Stimulated activated effector memory CD8-positive, alpha-beta T cell treated with anti-CD3 and anti-CD28 coated beads, Interleukin-12 subunit alpha, Interleukin-12 subunit beta, amount 100 ng/mL, for 72 hours (primary cell): ENCODE measurements around the gene GALNT15.

Experiments
- ATAC-seq: fragments of 150-1000 bp; cut with Tn5 transposase; 2 replicates; pipeline ENCODE4 v1.10.0; 2021
- DNase-seq, 2 donors: peaks; one replicate each; pipeline ENCODE4 v3.0.0; 2021 to 2022; ENCODE audit warnings: low spot score in 2 of 2
- H3K27ac Mint-ChIP-seq: one replicate; pipeline ENCODE4 v1.8.0; 2022; ENCODE audit warnings: mild to moderate bottlenecking, mixed read lengths
- H3K36me3 Mint-ChIP-seq: one replicate; pipeline ENCODE4 v1.8.0; 2022; ENCODE audit warnings: mild to moderate bottlenecking, mixed read lengths
- H3K4me1 Mint-ChIP-seq: one replicate; pipeline ENCODE4 v1.8.0; 2022; ENCODE audit warnings: mixed read lengths
- H3K4me3 Mint-ChIP-seq: one replicate; pipeline ENCODE4 v1.8.0; 2022; ENCODE audit warnings: mild to moderate bottlenecking, mixed read lengths
- H3K9me3 Mint-ChIP-seq: one replicate; pipeline ENCODE4 v1.8.0; 2022; ENCODE audit warnings: mixed read lengths

Gene GALNT15

GRCh38 chr3:16145176-16145575 lies 29.3 kb upstream of the GALNT15 start:
- no peaks in the 10 kb centered on the region for H3K9me3 Mint-ChIP-seq
- ATAC-seq (no peak), DNase-seq (no peak)
- H3K4me3 Mint-ChIP-seq = no peak overlapping the region
- H3K36me3 Mint-ChIP-seq = no peaks in the 10 kb centered on the region
- no peak overlapping the region for H3K27ac Mint-ChIP-seq
- H3K4me1 Mint-ChIP-seq = no peaks in the 10 kb centered on the region

- no peaks in the 10 kb centered on the region for H3K4me1 Mint-ChIP-seq
- no peak overlapping the region for H3K27ac Mint-ChIP-seq
- ATAC-seq (peak; percentile 60), DNase-seq (no peak)
- H3K4me3 Mint-ChIP-seq = no peak overlapping the region
- H3K36me3 Mint-ChIP-seq = no peaks in the 10 kb centered on the region
- H3K9me3 Mint-ChIP-seq = no peaks in the 10 kb centered on the region
Observed at GRCh38 chr3:16146015-16146730, 28.3 kb upstream of the GALNT15 start.

GRCh38 chr3:16147220-16147994 lies 27.1 kb upstream of the GALNT15 start:
- DNase-seq (no peak), ATAC-seq (peak; percentile 59)
- Mint-ChIP-seq H3K4me1 (no peaks in the 10 kb centered on the region), H3K4me3 (no peak overlapping the region), H3K27ac (no peak overlapping the region), H3K9me3 (no peaks in the 10 kb centered on the region), H3K36me3 (no peaks in the 10 kb centered on the region)

- H3K27ac Mint-ChIP-seq = peak overlapping the region; percentile 60
- DNase-seq (no peak), ATAC-seq (no peak)
- no peaks in the 10 kb centered on the region for H3K4me1 Mint-ChIP-seq
- H3K36me3 Mint-ChIP-seq = no peaks in the 10 kb centered on the region
- H3K4me3 Mint-ChIP-seq = no peak overlapping the region
- H3K9me3 Mint-ChIP-seq = peaks cover 3% of the 10 kb centered on the region
Observed at GRCh38 chr3:16148213-16148612, 26.3 kb upstream of the GALNT15 start.

GRCh38 chr3:16148783-16149182 lies 25.7 kb upstream of the GALNT15 start:
- no peak overlapping the region for H3K4me3 Mint-ChIP-seq
- DNase-seq (no peak), ATAC-seq (no peak)

GRCh38 chr3:16150285-16150684 lies 24.2 kb upstream of the GALNT15 start:
- no peak for ATAC-seq
- Mint-ChIP-seq H3K27ac (no peak overlapping the region), H3K9me3 (peaks cover 3% of the 10 kb centered on the region), H3K36me3 (no peaks in the 10 kb centered on the region), H3K4me1 (no peaks in the 10 kb centered on the region), H3K4me3 (no peak overlapping the region)
- no peak for DNase-seq

More at GRCh38 chr3:16148783-16149182, 25.7 kb upstream of the GALNT15 start:
- H3K27ac Mint-ChIP-seq = peak overlapping the region; percentile 60
- H3K4me1 Mint-ChIP-seq = no peaks in the 10 kb centered on the region
- H3K36me3 Mint-ChIP-seq = no peaks in the 10 kb centered on the region
- peaks cover 3% of the 10 kb centered on the region for H3K9me3 Mint-ChIP-seq

GRCh38 chr3:16151109-16151508 lies 23.4 kb upstream of the GALNT15 start:
- no peak overlapping the region for H3K4me3 Mint-ChIP-seq
- peaks cover 3% of the 10 kb centered on the region for H3K9me3 Mint-ChIP-seq
- H3K27ac Mint-ChIP-seq = no peak overlapping the region
- no peaks in the 10 kb centered on the region for H3K36me3 Mint-ChIP-seq
- ATAC-seq (no peak), DNase-seq (no peak)
- H3K4me1 Mint-ChIP-seq = no peaks in the 10 kb centered on the region

GRCh38 chr3:16168211-16168610 lies 6.3 kb upstream of the GALNT15 start:
- Mint-ChIP-seq H3K9me3 (peaks cover 11% of the 10 kb centered on the region), H3K27ac (no peak overlapping the region)

GRCh38 chr3:16171009-16171408 lies 3.5 kb upstream of the GALNT15 start:
- DNase-seq (no peak), ATAC-seq (no peak)
- Mint-ChIP-seq H3K9me3 (no peaks in the 10 kb centered on the region), H3K36me3 (no peaks in the 10 kb centered on the region), H3K4me1 (no peaks in the 10 kb centered on the region), H3K4me3 (no peak overlapping the region), H3K27ac (no peak overlapping the region)

More at GRCh38 chr3:16168211-16168610, 6.3 kb upstream of the GALNT15 start:
- Mint-ChIP-seq H3K4me3 (no peak overlapping the region), H3K36me3 (no peaks in the 10 kb centered on the region), H3K4me1 (no peaks in the 10 kb centered on the region)
- no peak for DNase-seq
- ATAC-seq = no peak

GRCh38 chr3:16171825-16172224 lies 2.7 kb upstream of the GALNT15 start:
- ATAC-seq (no peak), DNase-seq (no peak)
- H3K4me1 Mint-ChIP-seq = no peaks in the 10 kb centered on the region
- H3K36me3 Mint-ChIP-seq = no peaks in the 10 kb centered on the region
- no peak overlapping the region for H3K4me3 Mint-ChIP-seq
- no peak overlapping the region for H3K27ac Mint-ChIP-seq
- no peaks in the 10 kb centered on the region for H3K9me3 Mint-ChIP-seq

- no peak for ATAC-seq
- H3K4me1 Mint-ChIP-seq = peaks cover 3% of the 10 kb centered on the region
- H3K4me3 Mint-ChIP-seq = no peak overlapping the region
- H3K36me3 Mint-ChIP-seq = no peaks in the 10 kb centered on the region
- DNase-seq = no peak
- no peak overlapping the region for H3K27ac Mint-ChIP-seq
- no peaks in the 10 kb centered on the region for H3K9me3 Mint-ChIP-seq
Observed at GRCh38 chr3:16173283-16174025, 1.0 kb upstream of the GALNT15 start.

- Mint-ChIP-seq H3K36me3 (no peaks in the 10 kb centered on the region), H3K9me3 (no peaks in the 10 kb centered on the region), H3K4me1 (peaks cover 7% of the 10 kb centered on the region), H3K4me3 (no peak overlapping the region), H3K27ac (no peak overlapping the region)
- no peak for DNase-seq
- ATAC-seq = no peak
Observed at GRCh38 chr3:16174026-16174355, 489 bp upstream of the GALNT15 start.

- ATAC-seq (no peak), DNase-seq (no peak)
- Mint-ChIP-seq H3K4me1 (peaks cover 7% of the 10 kb centered on the region), H3K36me3 (no peaks in the 10 kb centered on the region), H3K9me3 (no peaks in the 10 kb centered on the region), H3K27ac (no peak overlapping the region), H3K4me3 (no peak overlapping the region)
Observed at GRCh38 chr3:16174976-16175901, 759 bp downstream of the GALNT15 start.

GRCh38 chr3:16176391-16177030 lies 2.0 kb downstream of the GALNT15 start:
- Mint-ChIP-seq H3K4me3 (no peak overlapping the region), H3K4me1 (peaks cover 7% of the 10 kb centered on the region), H3K27ac (no peak overlapping the region), H3K36me3 (no peaks in the 10 kb centered on the region), H3K9me3 (no peaks in the 10 kb centered on the region)
- DNase-seq = no peak
- no peak for ATAC-seq
